ENCODE results near the gene API5. TPM values are rescaled to one million over a fixed set of nuclear protein-coding genes. Genes with fewer than 3 reads are reported as not detected.

API5 gene
- total RNA-seq, 1 experiment from 2014 or later, result 122 TPM

GRCh38 chr11:43384393-43384792 is 72.6 kb downstream of the API5 start:
- ChIA-PET POLR2A (no interaction called here), RAD21 (ENCODE audit: low non-redundant PET in 1 of 2, low total read pairs in 2 of 2, uncharacterized antibody in 2 of 2, unreplicated experiment in 2 of 2) (no interaction called here), CTCF (no interaction called here)
- BruUV-seq (replicated peaks), result no TSS peak
- Histone ChIP-seq H3K79me2 (ENCODE audit: insufficient read depth, low read length) (peaks cover 8% of the 10 kb centered on the region), H3K9me3 (ENCODE audit: control insufficient read depth in 1 of 2, insufficient read depth in 1 of 2, low read depth in 1 of 2, low read length in 2 of 2) (no peaks in the 10 kb centered on the region), H3K4me1 (ENCODE audit: control insufficient read depth in 1 of 2, insufficient read depth in 2 of 2, low read length in 2 of 2) (no peaks in the 10 kb centered on the region), H3K27ac (ENCODE audit: low read depth, low read length) (no peak overlapping the region), H3K4me3 (replicated peaks in 1 of 2; ENCODE audit: low read depth in 1 of 2, low read length in 2 of 2) (no peak overlapping the region), H3K36me3 (ENCODE audit: control insufficient read depth in 1 of 2, insufficient read depth in 2 of 2, low read length in 2 of 2) (peaks cover 2 to 12% of the 10 kb centered on the region in 2 experiments; a peak in 2 of 4 replicates), H3K9ac (ENCODE audit: low read length) (no peak overlapping the region), H4K20me1 (ENCODE audit: insufficient read depth) (no peaks in the 10 kb centered on the region), H3K4me2 (ENCODE audit: low read length) (no peak overlapping the region), H2AFZ (ENCODE audit: low read depth, low read length, poor library complexity, severe bottlenecking) (no peak overlapping the region), H3K27me3 (ENCODE audit: insufficient read depth, low read length) (no peaks in the 10 kb centered on the region), H3K9me2 (ENCODE audit: insufficient read depth) (no peaks in the 10 kb centered on the region)
- intact Hi-C loops (cut with micrococcal nuclease), result no loop called here
- ATAC-seq (no peak), DNase-seq (ENCODE audit: low read depth, low spot score) (no peak)
- TF ChIP-seq SRF (IDR thresholded peaks at IDR 0.05; ENCODE audit: low read depth) (no peak), SP1 (IDR thresholded peaks at IDR 0.05; ENCODE audit: low read depth) (no peak), EZH2 (IDR thresholded peaks at IDR 0.05) (no peak), MAX (IDR thresholded peaks at IDR 0.05) (no peak), ELF1 (IDR thresholded peaks at IDR 0.05; ENCODE audit: borderline replicate concordance, low read depth) (no peak), ZNF274 (IDR thresholded peaks at IDR 0.05; ENCODE audit: low read depth, low read length) (no peak), YY1 (IDR thresholded peaks at IDR 0.05; ENCODE audit: extremely low read depth, insufficient replicate concordance, low read depth, low read length) (no peak), ATF3 (IDR thresholded peaks at IDR 0.05) (no peak), JUND (IDR thresholded peaks at IDR 0.05) (no peak), CEBPB (IDR thresholded peaks at IDR 0.05; ENCODE audit: low read depth) (no peak), POLR2A (IDR thresholded peaks at IDR 0.05; ENCODE audit: borderline replicate concordance, extremely low read depth, insufficient read depth, insufficient read length) (no peak), ZFX (IDR thresholded peaks at IDR 0.05) (no peak)

GRCh38 chr11:43392713-43393112 is 80.9 kb downstream of the API5 start:
- no TSS peak for BruUV-seq (replicated peaks)
- ChIA-PET POLR2A (no interaction called here), CTCF (no interaction called here), RAD21 (ENCODE audit: low non-redundant PET in 1 of 2, low total read pairs in 2 of 2, uncharacterized antibody in 2 of 2, unreplicated experiment in 2 of 2) (no interaction called here)
- DNase-seq (ENCODE audit: low read depth, low spot score) (no peak), ATAC-seq (no peak)
- Histone ChIP-seq H3K27me3 (ENCODE audit: insufficient read depth, low read length) (no peaks in the 10 kb centered on the region), H4K20me1 (ENCODE audit: insufficient read depth) (no peaks in the 10 kb centered on the region), H3K27ac (ENCODE audit: low read depth, low read length) (no peak overlapping the region), H3K4me3 (replicated peaks in 1 of 2; ENCODE audit: low read depth in 1 of 2, low read length in 2 of 2) (no peak overlapping the region), H3K36me3 (ENCODE audit: control insufficient read depth in 1 of 2, insufficient read depth in 2 of 2, low read length in 2 of 2) (peaks cover 11 to 24% of the 10 kb centered on the region in 2 experiments; a peak in 2 of 4 replicates), H3K4me2 (ENCODE audit: low read length) (no peak overlapping the region), H3K79me2 (ENCODE audit: insufficient read depth, low read length) (peaks cover under 1% of the 10 kb centered on the region; the same call in 1 of the 2 replicates), H3K9ac (ENCODE audit: low read length) (no peak overlapping the region), H3K9me3 (ENCODE audit: control insufficient read depth in 1 of 2, insufficient read depth in 1 of 2, low read depth in 1 of 2, low read length in 2 of 2) (no peaks in the 10 kb centered on the region), H3K9me2 (ENCODE audit: insufficient read depth) (no peaks in the 10 kb centered on the region), H2AFZ (ENCODE audit: low read depth, low read length, poor library complexity, severe bottlenecking) (no peak overlapping the region), H3K4me1 (ENCODE audit: control insufficient read depth in 1 of 2, insufficient read depth in 2 of 2, low read length in 2 of 2) (no peaks in the 10 kb centered on the region)
- intact Hi-C loops (cut with micrococcal nuclease), result no loop called here
- no peak for TF ChIP-seq SP1 (IDR thresholded peaks at IDR 0.05; ENCODE audit: low read depth)
- TF ChIP-seq ZFX (IDR thresholded peaks at IDR 0.05), result no peak
- no peak for TF ChIP-seq SIN3A (IDR thresholded peaks at IDR 0.05; ENCODE audit: low read depth)
- no peak for TF ChIP-seq SRF (IDR thresholded peaks at IDR 0.05; ENCODE audit: low read depth)
- no peak for TF ChIP-seq CBX3 (IDR thresholded peaks at IDR 0.05; ENCODE audit: low read depth)
- no peak for TF ChIP-seq EZH2 (IDR thresholded peaks at IDR 0.05)
- no peak for TF ChIP-seq MAX (IDR thresholded peaks at IDR 0.05)
- TF ChIP-seq ZNF274 (IDR thresholded peaks at IDR 0.05; ENCODE audit: low read depth, low read length), result no peak
- no peak for TF ChIP-seq FOSL1 (IDR thresholded peaks at IDR 0.05; ENCODE audit: low read depth)
- TF ChIP-seq JUND (IDR thresholded peaks at IDR 0.05), result no peak
- no peak for TF ChIP-seq POLR2AphosphoS5 (IDR thresholded peaks at IDR 0.05; ENCODE audit: low read depth, low read length)
- no peak for TF ChIP-seq POLR2A (IDR thresholded peaks at IDR 0.05; ENCODE audit: borderline replicate concordance, extremely low read depth, insufficient read depth, insufficient read length)
- no peak for TF ChIP-seq CEBPB (IDR thresholded peaks at IDR 0.05; ENCODE audit: low read depth)
- no peak for TF ChIP-seq CTCF (IDR thresholded peaks at IDR 0.05 in 2 of 3, conservative IDR thresholded peaks at IDR 0.05 in 1 of 3; ENCODE audit: borderline replicate concordance in 1 of 3, insufficient read depth in 1 of 3, low read depth in 2 of 3, low read length in 2 of 3)
- no peak for TF ChIP-seq EZH2phosphoT487 (IDR thresholded peaks at IDR 0.05; ENCODE audit: borderline replicate concordance)
- no peak for TF ChIP-seq ATF3 (IDR thresholded peaks at IDR 0.05)
